Breast epithelium (tissue), 4 donors: ENCODE data around the gene GANC. TPM values are rescaled to one million over a fixed set of nuclear protein-coding genes. Genes with fewer than 3 reads are reported as not detected.

ENCODE experiments used
- DNase-seq, 2 donors: peaks; one replicate each; pipeline ENCODE4 v3.0.0-alpha.2; 2019; ENCODE audit warnings: low spot score in 2 of 2
- H3K27ac ChIP-seq, 2 donors: fragments of 200-600 bp; sonication (generic) in 1 of 2; one replicate each; pipeline ENCODE4 v1.5.1; 2016 to 2019; ENCODE audit warnings: mild to moderate bottlenecking in 1 of 2
- H3K27me3 ChIP-seq, 2 donors: fragments of 200-600 bp; sonication (generic) in 1 of 2; one replicate each; pipeline versions ENCODE4 v1.5.1 to v1.6.0; 2017 to 2019; ENCODE audit warnings: control low read depth in 1 of 2, mild to moderate bottlenecking in 1 of 2
- H3K36me3 ChIP-seq: fragments of 200-600 bp; one replicate; pipeline ENCODE4 v1.5.1; 2019
- H3K4me1 ChIP-seq, 2 donors: fragments of 200-600 bp; sonication (generic); one replicate each; pipeline ENCODE4 v1.5.1; 2016 to 2019; ENCODE audit warnings: control low read depth in 1 of 2
- H3K4me3 ChIP-seq, 3 donors: fragments of 200-600 bp; sonication (generic); 1 replicate in 2 of 3; 2 replicates in 1 of 3; pipeline ENCODE4 v1.5.1; 2016 to 2019; ENCODE audit warnings: mild to moderate bottlenecking in 3 of 3, moderate library complexity in 2 of 3
- H3K9me3 ChIP-seq, 2 donors: fragments of 200-600 bp; sonication (generic) in 1 of 2; one replicate each; pipeline ENCODE4 v1.5.1; 2016 to 2019; ENCODE audit warnings: control low read depth in 1 of 2
- CTCF ChIP-seq, 3 donors: fragments of 450-650 bp; IDR thresholded peaks; one replicate each; pipeline ENCODE4 v1.5.1; 2016 to 2017; ENCODE audit warnings: antibody characterized with exemption in 3 of 3, mild to moderate bottlenecking in 3 of 3, moderate library complexity in 3 of 3
- POLR2A ChIP-seq: fragments of 450-650 bp; IDR thresholded peaks from one replicate; pipeline ENCODE4 v1.6.1; 2016; ENCODE audit warnings: antibody characterized with exemption, mild to moderate bottlenecking, moderate library complexity
- POLR2AphosphoS5 ChIP-seq, 3 donors: sonication (generic); formaldehyde crosslinking; IDR thresholded peaks; one replicate each; pipeline ENCODE4 v1.6.1; 2017; ENCODE audit warnings: antibody characterized with exemption in 3 of 3
- intact Hi-C: fragments of 100-400 bp; cut with DNase I; formaldehyde crosslinking; loops from one replicate; pipeline ENCODE4 v1.15.1; 2023; ENCODE audit warnings: low total_unique reads
- total RNA-seq, 3 donors: library from RNA; depleted of rRNA; stranded (reverse); fragments of >200 nt; gene quantifications; one replicate each; pipeline ENCODE4 v1.1.0, GENCODE V29; 2016

GANC gene
- total RNA-seq, 3 donors from 2014 or later = 30.2 to 35.5 (median 34.5) TPM

DNA sequence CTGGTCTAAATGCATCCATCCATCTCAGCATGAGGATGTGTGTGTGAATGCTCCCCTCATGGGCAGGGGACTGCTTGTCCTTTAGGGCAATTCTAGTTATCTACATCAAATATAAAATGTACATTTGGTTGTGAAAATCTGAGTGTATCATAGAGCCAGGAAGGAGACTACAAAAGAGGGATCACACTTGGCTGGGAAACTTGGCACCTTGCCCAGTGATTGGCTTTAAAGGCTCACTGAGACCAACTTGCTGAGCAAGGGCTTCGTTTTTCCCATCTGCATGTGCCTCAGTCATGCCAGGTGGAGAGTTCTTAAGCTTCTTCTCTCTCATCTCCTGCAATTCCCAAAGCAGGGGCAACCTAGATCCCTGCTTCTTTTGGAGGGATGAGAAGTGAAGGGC lies 91.5 kb downstream of the GANC start:
- H3K4me1 ChIP-seq = no peaks in the 10 kb centered on the region
- no peaks in the 10 kb centered on the region for H3K27me3 ChIP-seq
- H3K36me3 ChIP-seq = no peaks in the 10 kb centered on the region
- no peak overlapping the region for H3K4me3 ChIP-seq
- TF ChIP-seq CTCF (IDR thresholded peaks at IDR 0.05) (no peak), POLR2A (no peak), POLR2AphosphoS5 (IDR thresholded peaks at IDR 0.05) (no peak)
- H3K9me3 ChIP-seq = no peaks in the 10 kb centered on the region
- no peak overlapping the region for H3K27ac ChIP-seq
- intact Hi-C loops = no loop called here
- no peak for DNase-seq

GRCh38 chr15:42365921-42366550 lies 93.0 kb downstream of the GANC start:
- TF ChIP-seq CTCF (IDR thresholded peaks at IDR 0.05) (no peak), POLR2A (no peak), POLR2AphosphoS5 (IDR thresholded peaks at IDR 0.05) (no peak)
- Histone ChIP-seq H3K9me3 (no peaks in the 10 kb centered on the region), H3K4me1 (no peaks in the 10 kb centered on the region), H3K27ac (no peak overlapping the region), H3K4me3 (no peak overlapping the region), H3K36me3 (no peaks in the 10 kb centered on the region), H3K27me3 (no peaks in the 10 kb centered on the region)
- no peak for DNase-seq
- intact Hi-C loops = no loop called here

GRCh38 chr15:42367041-42367440 lies 94.0 kb downstream of the GANC start:
- no peaks in the 10 kb centered on the region for H3K9me3 ChIP-seq
- DNase-seq = no peak
- no peaks in the 10 kb centered on the region for H3K27me3 ChIP-seq
- no peaks in the 10 kb centered on the region for H3K4me1 ChIP-seq
- H3K36me3 ChIP-seq = no peaks in the 10 kb centered on the region
- TF ChIP-seq POLR2A (no peak), CTCF (IDR thresholded peaks at IDR 0.05) (no peak), POLR2AphosphoS5 (IDR thresholded peaks at IDR 0.05) (no peak)
- no peak overlapping the region for H3K27ac ChIP-seq
- intact Hi-C loops = no loop called here
- no peak overlapping the region for H3K4me3 ChIP-seq

DNA sequence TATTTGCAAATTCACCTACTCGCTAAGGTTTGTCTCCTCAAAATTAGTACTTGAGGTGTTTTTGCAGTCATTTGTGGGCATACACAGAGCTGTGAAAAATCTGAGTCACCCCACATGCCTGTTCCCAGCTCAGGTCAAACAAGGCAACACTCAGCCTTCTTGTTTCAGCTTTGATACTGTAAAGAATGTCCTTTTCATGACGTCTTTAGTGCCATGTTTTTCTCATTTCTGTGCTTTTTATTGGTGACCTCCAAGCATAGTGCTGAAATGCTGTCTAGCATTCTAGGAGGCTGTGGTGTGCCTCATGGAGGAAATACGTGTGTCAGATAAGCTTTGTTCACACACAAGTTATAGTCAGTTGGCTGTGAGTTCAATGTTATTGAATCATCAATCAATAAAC lies 95.1 kb downstream of the GANC start:
- DNase-seq = no peak
- H3K36me3 ChIP-seq = no peaks in the 10 kb centered on the region
- intact Hi-C loops = no loop called here
- no peak overlapping the region for H3K4me3 ChIP-seq
- H3K27ac ChIP-seq = no peak overlapping the region
- H3K4me1 ChIP-seq = no peaks in the 10 kb centered on the region
- H3K27me3 ChIP-seq = no peaks in the 10 kb centered on the region
- TF ChIP-seq CTCF (IDR thresholded peaks at IDR 0.05) = no peak
- no peak for TF ChIP-seq POLR2A
- TF ChIP-seq POLR2AphosphoS5 (IDR thresholded peaks at IDR 0.05) = no peak
- no peaks in the 10 kb centered on the region for H3K9me3 ChIP-seq

DNA sequence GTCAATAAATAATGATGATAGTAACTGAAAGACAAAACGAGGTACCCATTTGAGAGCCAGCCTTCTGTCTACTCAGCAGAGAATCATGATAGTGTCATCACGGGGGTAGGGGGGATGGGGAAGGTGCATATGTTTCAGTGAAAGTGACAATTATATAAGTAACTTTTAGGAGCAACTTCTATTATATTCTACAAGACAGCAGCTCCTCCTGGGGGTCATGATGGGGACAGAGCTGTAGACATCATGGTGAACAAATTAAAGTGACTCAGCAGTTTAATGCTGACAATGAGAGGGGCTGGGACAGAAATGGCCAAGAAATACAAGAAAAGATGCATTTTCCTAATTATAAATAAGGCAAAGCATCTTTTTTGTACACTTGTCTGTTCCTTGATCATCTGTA lies 98.1 kb downstream of the GANC start:
- TF ChIP-seq POLR2AphosphoS5 (IDR thresholded peaks at IDR 0.05) (no peak), CTCF (IDR thresholded peaks at IDR 0.05) (no peak), POLR2A (no peak)
- Histone ChIP-seq H3K27me3 (no peaks in the 10 kb centered on the region), H3K9me3 (no peaks in the 10 kb centered on the region), H3K36me3 (no peaks in the 10 kb centered on the region), H3K4me3 (no peak overlapping the region), H3K27ac (no peak overlapping the region), H3K4me1 (no peaks in the 10 kb centered on the region)
- intact Hi-C loops = no loop called here
- no peak for DNase-seq
